SK-N-SH (cell line): ENCODE measurements around the gene COX7B. TPM values are rescaled to one million over a fixed set of nuclear protein-coding genes. Genes with fewer than 3 reads are reported as not detected.

Experiments used
- CTCF ChIA-PET: fragments of 300-600, 350-600 bp; formaldehyde crosslinking; extraction: SDS; loops from one replicate; lab custom pipeline; 2021; lab: Yijun Ruan, JAX
- POLR2A ChIA-PET: fragments of 350-600 bp; sonication (Branson Sonifier 250); formaldehyde crosslinking; extraction: SDS; loops from one replicate; lab custom pipeline; 2020; ENCODE audit warnings: antibody characterized with exemption, inconsistent platforms; lab: Yijun Ruan, JAX
- DNase-seq: peaks from one replicate; pipeline ENCODE4 v3.0.0; 2012
- H2AFZ ChIP-seq: fragments of 200-600 bp; sonication (generic); 2 replicates; pipeline ENCODE4 v1.8.1; 2016; ENCODE audit warnings: antibody characterized with exemption, mild to moderate bottlenecking, low read depth
- H3F3A ChIP-seq: fragments of 200-600 bp; sonication (generic); replicated peaks from 2 replicates; pipeline ENCODE3; 2016; ENCODE audit warnings: antibody characterized with exemption, mild to moderate bottlenecking; ENCODE audit not compliant: insufficient read depth
- H3K27ac ChIP-seq, 2 experiments: fragments of 200-500 bp in 1 of 2; fragments of 200-600 bp in 1 of 2; sonication (Bioruptor generic) in 1 of 2; sonication (generic), shearing (Covaris generic) in 1 of 2; 2 replicates each; pipeline versions ENCODE4 v1.5.1 to v1.6.1; 2014 to 2016; ENCODE audit warnings: low read depth in 2 of 2, inconsistent platforms in 1 of 2, low read length in 1 of 2, mild to moderate bottlenecking in 1 of 2, mixed read lengths in 1 of 2
- H3K27me3 ChIP-seq: fragments of 200-600 bp; sonication (generic), shearing (Covaris generic); 2 replicates; pipeline ENCODE4 v1.6.1; 2016; ENCODE audit warnings: mixed run types; ENCODE audit not compliant: insufficient read depth
- H3K36me3 ChIP-seq, 2 experiments: fragments of 200-500 bp in 1 of 2; fragments of 200-600 bp in 1 of 2; sonication (Bioruptor generic) in 1 of 2; sonication (generic) in 1 of 2; replicated peaks in 1 of 2; 2 replicates each; pipeline versions ENCODE3 to v1.5.1; 2014 to 2016; ENCODE audit warnings: low read length in 1 of 2, mild to moderate bottlenecking in 1 of 2; ENCODE audit not compliant: insufficient read depth in 2 of 2, control insufficient read depth in 1 of 2
- H3K4me1 ChIP-seq, 2 experiments: fragments of 200-500 bp in 1 of 2; fragments of 200-600 bp in 1 of 2; sonication (Bioruptor generic) in 1 of 2; sonication (generic), shearing (Covaris generic) in 1 of 2; 2 replicates each; pipeline versions ENCODE4 v1.5.1 to v1.6.1; 2014 to 2016; ENCODE audit warnings: low read depth in 1 of 2, low read length in 1 of 2, mixed run types in 1 of 2; ENCODE audit not compliant: insufficient read depth in 2 of 2, control insufficient read depth in 1 of 2
- H3K4me2 ChIP-seq: fragments of 200-600 bp; sonication (generic), shearing (Covaris generic); 2 replicates; pipeline ENCODE4 v1.6.1; 2017; ENCODE audit warnings: mixed run types
- H3K4me3 ChIP-seq, 2 experiments: fragments of 200-500 bp in 1 of 2; fragments of 200-600 bp in 1 of 2; sonication (Bioruptor generic) in 1 of 2; sonication (generic), shearing (Covaris generic) in 1 of 2; 2 replicates each; pipeline versions ENCODE4 v1.5.1 to v1.8.1; 2014 to 2016; ENCODE audit warnings: low read depth in 2 of 2, inconsistent platforms in 1 of 2, low read length in 1 of 2, mild to moderate bottlenecking in 1 of 2, mixed read lengths in 1 of 2, moderate library complexity in 1 of 2
- H3K79me2 ChIP-seq: fragments of 200-600 bp; sonication (generic); 2 replicates; pipeline ENCODE4 v1.8.1; 2017; ENCODE audit warnings: mild to moderate bottlenecking; ENCODE audit not compliant: insufficient read depth
- H3K9ac ChIP-seq: fragments of 200-600 bp; sonication (generic); 2 replicates; pipeline ENCODE4 v1.6.1; 2017; ENCODE audit warnings: mixed run types
- H3K9me2 ChIP-seq: fragments of 200-600 bp; sonication (generic); 2 replicates; pipeline ENCODE4 v1.6.1; 2017; ENCODE audit warnings: mixed run types
- H3K9me3 ChIP-seq: fragments of 200-600 bp; sonication (generic); 2 replicates; pipeline ENCODE4 v1.6.1; 2017; ENCODE audit warnings: mixed run types, mild to moderate bottlenecking, moderate library complexity
- H4K20me1 ChIP-seq: fragments of 200-600 bp; sonication (generic); 2 replicates; pipeline ENCODE4 v1.6.1; 2017; ENCODE audit warnings: mild to moderate bottlenecking, mixed run types; ENCODE audit not compliant: insufficient read depth
- CHD2 ChIP-seq: fragments of 150-350 bp; IDR thresholded peaks from 2 replicates; pipeline ENCODE4 v1.6.1; 2018; ENCODE audit warnings: low read length; ENCODE audit not compliant: partially characterized antibody
- EP300 ChIP-seq, 2 experiments: IDR thresholded peaks; 2 replicates each; pipeline versions ENCODE4 v1.4.0 to v1.6.1; 2012; ENCODE audit warnings: borderline replicate concordance in 1 of 2, low read depth in 1 of 2, low read length in 1 of 2
- EZH2phosphoT487 ChIP-seq: fragments of 200-600 bp; sonication (generic); IDR thresholded peaks from 2 replicates; pipeline ENCODE4 v1.6.1; 2017; ENCODE audit warnings: low read depth, mixed run types, mild to moderate bottlenecking, antibody characterized with exemption, moderate library complexity, borderline replicate concordance
- FOSL2 ChIP-seq: IDR thresholded peaks from 2 replicates; pipeline ENCODE4 v1.4.0; 2012; ENCODE audit warnings: low read depth, mild to moderate bottlenecking, moderate library complexity, borderline replicate concordance
- FOXM1 ChIP-seq: IDR thresholded peaks from 2 replicates; pipeline ENCODE4 v1.4.0; 2012; ENCODE audit warnings: low read depth, mild to moderate bottlenecking
- MAX ChIP-seq: IDR thresholded peaks from 2 replicates; pipeline ENCODE4 v1.4.0; 2012; ENCODE audit warnings: low read depth
- NRF1 ChIP-seq: IDR thresholded peaks from 2 replicates; pipeline ENCODE4 v1.6.1; 2012; ENCODE audit warnings: low read depth, mild to moderate bottlenecking, low read length
- POLR2AphosphoS5 ChIP-seq: IDR thresholded peaks from 2 replicates; pipeline ENCODE4 v1.6.1; 2012; ENCODE audit warnings: low read depth, low read length
- RAD21 ChIP-seq: IDR thresholded peaks from 2 replicates; pipeline ENCODE4 v1.6.1; 2012; ENCODE audit warnings: mild to moderate bottlenecking, low read length
- RXRA ChIP-seq: IDR thresholded peaks from 2 replicates; pipeline ENCODE4 v1.4.0; 2012; ENCODE audit warnings: low read depth, mild to moderate bottlenecking, borderline replicate concordance
- SIN3A ChIP-seq: IDR thresholded peaks from 2 replicates; pipeline ENCODE4 v1.6.1; 2012; ENCODE audit warnings: low read depth, mild to moderate bottlenecking, low read length, moderate library complexity, borderline replicate concordance
- SMC3 ChIP-seq: IDR thresholded peaks from 2 replicates; pipeline ENCODE4 v1.6.1; 2012; ENCODE audit warnings: low read depth, low read length, improper control_type of control experiment
- TAF1 ChIP-seq: IDR thresholded peaks from 2 replicates; pipeline ENCODE4 v1.6.1; 2012; ENCODE audit warnings: low read depth, mild to moderate bottlenecking, low read length, moderate library complexity, borderline replicate concordance
- TEAD4 ChIP-seq: IDR thresholded peaks from 2 replicates; pipeline ENCODE4 v1.4.0; 2012; ENCODE audit warnings: mild to moderate bottlenecking, borderline replicate concordance; ENCODE audit not compliant: insufficient read depth
- ZBTB33 ChIP-seq: IDR thresholded peaks from 2 replicates; pipeline ENCODE4 v1.4.0; 2012; ENCODE audit warnings: low read depth, borderline replicate concordance
- WGBS: methylation state at CpG from one replicate; pipeline ENCODE4 v1.1.6; 2017; ENCODE audit warnings: low lambda C conversion rate; 5-methylcytosine and 5-hydroxymethylcytosine counted together
- polyA plus RNA-seq, 3 experiments: library from polyadenylated mRNA; depleted of rRNA; stranded (reverse); fragments of >200 nt; gene quantifications; 2 replicates each; pipeline ENCODE4 v1.2.3, GENCODE V29; 2012
- TF ChIP-seq, protein P1 (sequence below): IDR thresholded peaks from 2 replicates; pipeline ENCODE4 v1.6.1; 2012; ENCODE audit warnings: mild to moderate bottlenecking, low read depth, low read length, moderate library complexity
- TF ChIP-seq, protein P2 (sequence below): IDR thresholded peaks from 2 replicates; pipeline ENCODE4 v1.4.0; 2012; ENCODE audit warnings: low read depth, borderline replicate concordance
- TF ChIP-seq, protein P3 (sequence below): fragments of 200-600 bp; sonication (generic); IDR thresholded peaks from 2 replicates; pipeline ENCODE4 v1.6.1; 2017; ENCODE audit warnings: antibody characterized with exemption, mild to moderate bottlenecking, moderate library complexity
- TF ChIP-seq, protein P4 (sequence below): fragments of 150-350 bp; IDR thresholded peaks from 2 replicates; pipeline ENCODE4 v1.6.1; 2017; ENCODE audit warnings: antibody characterized with exemption, low read length, low read depth, borderline replicate concordance

The COX7B gene
- polyA plus RNA-seq, 1 of the 3 experiments (the other 2 are of a cell fraction), result 1,029 TPM

DNA sequence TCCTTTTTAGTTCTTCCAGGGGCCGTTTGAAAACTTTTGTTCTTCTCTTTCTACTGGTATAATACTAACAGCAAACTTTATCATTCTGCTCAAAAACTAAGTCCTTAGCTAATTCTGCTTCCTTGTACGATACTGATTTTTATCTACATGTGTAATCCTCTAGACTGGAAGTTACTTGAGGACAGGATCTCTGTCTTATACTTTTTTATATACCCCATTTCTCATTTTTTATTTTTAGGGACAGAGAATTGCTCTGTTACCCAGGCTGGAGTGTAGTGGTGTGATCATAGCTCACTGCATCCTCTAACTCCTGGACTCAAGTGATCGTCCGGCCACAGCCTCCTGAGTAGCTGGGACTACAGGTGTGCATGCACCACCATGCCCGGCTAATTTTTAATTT is 2.2 kb downstream of the COX7B start:
- no peak overlapping the region for H3K4me3 ChIP-seq
- H3K9me2 ChIP-seq, result no peaks in the 10 kb centered on the region
- H3K4me1 ChIP-seq, result no peaks in the 10 kb centered on the region
- H3K79me2 ChIP-seq, result peaks cover 40% of the 10 kb centered on the region
- 95% methylated on average over 5 of the region's 5 CpGs for WGBS
- no peak for DNase-seq
- H4K20me1 ChIP-seq, result no peaks in the 10 kb centered on the region; the same call in 1 of the 2 replicates
- H3F3A ChIP-seq, result peaks cover 24% of the 10 kb centered on the region
- no peak overlapping the region for H2AFZ ChIP-seq
- no peak overlapping the region for H3K9ac ChIP-seq
- TF ChIP-seq EP300 (IDR thresholded peaks at IDR 0.05; ENCODE audit: borderline replicate concordance in 1 of 2, low read depth in 1 of 2, low read length in 1 of 2) (no peak), FOSL2 (no peak), CHD2 (no peak), RAD21 (no peak), EZH2phosphoT487 (no peak), TAF1 (no peak), TEAD4 (no peak), ZBTB33 (no peak), SIN3A (no peak), NRF1 (no peak), MAX (no peak), FOXM1 (no peak), RXRA (no peak), POLR2AphosphoS5 (no peak), SMC3 (no peak)
- TF ChIP-seq, protein P1, sequence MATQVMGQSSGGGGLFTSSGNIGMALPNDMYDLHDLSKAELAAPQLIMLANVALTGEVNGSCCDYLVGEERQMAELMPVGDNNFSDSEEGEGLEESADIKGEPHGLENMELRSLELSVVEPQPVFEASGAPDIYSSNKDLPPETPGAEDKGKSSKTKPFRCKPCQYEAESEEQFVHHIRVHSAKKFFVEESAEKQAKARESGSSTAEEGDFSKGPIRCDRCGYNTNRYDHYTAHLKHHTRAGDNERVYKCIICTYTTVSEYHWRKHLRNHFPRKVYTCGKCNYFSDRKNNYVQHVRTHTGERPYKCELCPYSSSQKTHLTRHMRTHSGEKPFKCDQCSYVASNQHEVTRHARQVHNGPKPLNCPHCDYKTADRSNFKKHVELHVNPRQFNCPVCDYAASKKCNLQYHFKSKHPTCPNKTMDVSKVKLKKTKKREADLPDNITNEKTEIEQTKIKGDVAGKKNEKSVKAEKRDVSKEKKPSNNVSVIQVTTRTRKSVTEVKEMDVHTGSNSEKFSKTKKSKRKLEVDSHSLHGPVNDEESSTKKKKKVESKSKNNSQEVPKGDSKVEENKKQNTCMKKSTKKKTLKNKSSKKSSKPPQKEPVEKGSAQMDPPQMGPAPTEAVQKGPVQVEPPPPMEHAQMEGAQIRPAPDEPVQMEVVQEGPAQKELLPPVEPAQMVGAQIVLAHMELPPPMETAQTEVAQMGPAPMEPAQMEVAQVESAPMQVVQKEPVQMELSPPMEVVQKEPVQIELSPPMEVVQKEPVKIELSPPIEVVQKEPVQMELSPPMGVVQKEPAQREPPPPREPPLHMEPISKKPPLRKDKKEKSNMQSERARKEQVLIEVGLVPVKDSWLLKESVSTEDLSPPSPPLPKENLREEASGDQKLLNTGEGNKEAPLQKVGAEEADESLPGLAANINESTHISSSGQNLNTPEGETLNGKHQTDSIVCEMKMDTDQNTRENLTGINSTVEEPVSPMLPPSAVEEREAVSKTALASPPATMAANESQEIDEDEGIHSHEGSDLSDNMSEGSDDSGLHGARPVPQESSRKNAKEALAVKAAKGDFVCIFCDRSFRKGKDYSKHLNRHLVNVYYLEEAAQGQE, result no peak
- TF ChIP-seq, protein P2, sequence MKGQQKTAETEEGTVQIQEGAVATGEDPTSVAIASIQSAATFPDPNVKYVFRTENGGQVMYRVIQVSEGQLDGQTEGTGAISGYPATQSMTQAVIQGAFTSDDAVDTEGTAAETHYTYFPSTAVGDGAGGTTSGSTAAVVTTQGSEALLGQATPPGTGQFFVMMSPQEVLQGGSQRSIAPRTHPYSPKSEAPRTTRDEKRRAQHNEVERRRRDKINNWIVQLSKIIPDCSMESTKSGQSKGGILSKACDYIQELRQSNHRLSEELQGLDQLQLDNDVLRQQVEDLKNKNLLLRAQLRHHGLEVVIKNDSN, result no peak
- TF ChIP-seq, protein P3, sequence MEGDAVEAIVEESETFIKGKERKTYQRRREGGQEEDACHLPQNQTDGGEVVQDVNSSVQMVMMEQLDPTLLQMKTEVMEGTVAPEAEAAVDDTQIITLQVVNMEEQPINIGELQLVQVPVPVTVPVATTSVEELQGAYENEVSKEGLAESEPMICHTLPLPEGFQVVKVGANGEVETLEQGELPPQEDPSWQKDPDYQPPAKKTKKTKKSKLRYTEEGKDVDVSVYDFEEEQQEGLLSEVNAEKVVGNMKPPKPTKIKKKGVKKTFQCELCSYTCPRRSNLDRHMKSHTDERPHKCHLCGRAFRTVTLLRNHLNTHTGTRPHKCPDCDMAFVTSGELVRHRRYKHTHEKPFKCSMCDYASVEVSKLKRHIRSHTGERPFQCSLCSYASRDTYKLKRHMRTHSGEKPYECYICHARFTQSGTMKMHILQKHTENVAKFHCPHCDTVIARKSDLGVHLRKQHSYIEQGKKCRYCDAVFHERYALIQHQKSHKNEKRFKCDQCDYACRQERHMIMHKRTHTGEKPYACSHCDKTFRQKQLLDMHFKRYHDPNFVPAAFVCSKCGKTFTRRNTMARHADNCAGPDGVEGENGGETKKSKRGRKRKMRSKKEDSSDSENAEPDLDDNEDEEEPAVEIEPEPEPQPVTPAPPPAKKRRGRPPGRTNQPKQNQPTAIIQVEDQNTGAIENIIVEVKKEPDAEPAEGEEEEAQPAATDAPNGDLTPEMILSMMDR, result no peak
- TF ChIP-seq, protein P4, sequence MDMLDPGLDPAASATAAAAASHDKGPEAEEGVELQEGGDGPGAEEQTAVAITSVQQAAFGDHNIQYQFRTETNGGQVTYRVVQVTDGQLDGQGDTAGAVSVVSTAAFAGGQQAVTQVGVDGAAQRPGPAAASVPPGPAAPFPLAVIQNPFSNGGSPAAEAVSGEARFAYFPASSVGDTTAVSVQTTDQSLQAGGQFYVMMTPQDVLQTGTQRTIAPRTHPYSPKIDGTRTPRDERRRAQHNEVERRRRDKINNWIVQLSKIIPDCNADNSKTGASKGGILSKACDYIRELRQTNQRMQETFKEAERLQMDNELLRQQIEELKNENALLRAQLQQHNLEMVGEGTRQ, result no peak
- H3K27me3 ChIP-seq, result no peaks in the 10 kb centered on the region
- ChIA-PET CTCF (interaction anchor here (1.4 kb wide), 1 partner anchor 123 kb away, joined by 3 read pairs; no protein-coding TSS in a partner anchor), POLR2A (no interaction called here)
- peaks cover 17 to 32% of the 10 kb centered on the region in 2 experiments for H3K36me3 ChIP-seq
- H3K4me2 ChIP-seq, result no peak overlapping the region
- no peak overlapping the region for H3K27ac ChIP-seq
- H3K9me3 ChIP-seq, result no peaks in the 10 kb centered on the region
